Body of pancreas (tissue), 4 donors: Measurements from ENCODE around the gene UPF3A. TPM values are rescaled to one million over a fixed set of nuclear protein-coding genes. Genes with fewer than 3 reads are reported as not detected.

ENCODE experiments used
- ATAC-seq: fragments of 150-250 bp; one replicate; pipeline ENCODE4 v1.9.1; 2016
- DNase-seq, 4 donors: peaks; one replicate each; pipeline ENCODE4 v3.0.0-alpha.2; 2019
- H3K27ac ChIP-seq, 4 donors: fragments of 200-600 bp; sonication (generic); 1 replicate in 3 of 4; 2 replicates in 1 of 4; pipeline versions ENCODE4 v1.5.1 to v1.6.1; 2016 to 2019; ENCODE audit warnings: mild to moderate bottlenecking in 1 of 4, mixed read lengths in 1 of 4, moderate library complexity in 1 of 4
- H3K27me3 ChIP-seq, 2 donors: fragments of 200-600 bp; sonication (generic); one replicate each; pipeline ENCODE4 v1.6.0; 2016; ENCODE audit warnings: mild to moderate bottlenecking in 1 of 2
- H3K36me3 ChIP-seq, 2 donors: fragments of 200-600 bp; sonication (generic); replicated peaks in 1 of 2; 2 replicates each; pipeline ENCODE4 v1.5.1; 2016; ENCODE audit warnings: low read depth in 2 of 2; ENCODE audit not compliant: insufficient read depth in 1 of 2
- H3K4me1 ChIP-seq: fragments of 200-600 bp; sonication (generic); one replicate; pipeline ENCODE4 v1.6.0; 2016
- H3K4me3 ChIP-seq, 2 donors: fragments of 200-600 bp; sonication (generic); 1 replicate in 1 of 2; 2 replicates in 1 of 2; pipeline ENCODE4 v1.5.1; 2016 to 2019
- H3K9me3 ChIP-seq, 3 donors: fragments of 200-600 bp; sonication (generic); 1 replicate in 2 of 3; 2 replicates in 1 of 3; pipeline ENCODE4 v1.5.1; 2016
- CTCF ChIP-seq, 7 experiments: fragments of 450-650 bp in 4 of 7; fragments of 200-600 bp in 3 of 7; sonication (generic) in 3 of 7; IDR thresholded peaks; one replicate each; pipeline ENCODE4 v1.5.1; 2016 to 2019; ENCODE audit warnings: antibody characterized with exemption in 7 of 7
- POLR2A ChIP-seq, 3 donors: fragments of 450-650 bp; IDR thresholded peaks; one replicate each; pipeline ENCODE4 v1.6.1; 2016; ENCODE audit warnings: antibody characterized with exemption in 3 of 3, mild to moderate bottlenecking in 2 of 3
- WGBS, 2 donors: methylation state at CpG; one replicate each; pipeline ENCODE4 v1.1.5; 2017; 5-methylcytosine and 5-hydroxymethylcytosine counted together
- intact Hi-C: fragments of 100-400 bp; cut with DNase I; formaldehyde crosslinking; loops from one replicate; pipeline ENCODE4 v1.15.1; 2023
- total RNA-seq, 2 donors: library from RNA; depleted of rRNA; stranded (reverse); fragments of >200 nt; gene quantifications; one replicate each; pipeline ENCODE4 v1.1.0, GENCODE V29; 2016

The UPF3A gene
- total RNA-seq, 2 donors from 2014 or later = 33.9 to 35.8 TPM

- no peak overlapping the region for H3K27ac ChIP-seq
- H3K4me3 ChIP-seq = no peak overlapping the region
- WGBS, 2 donors = 72 to 73% methylated on average over 5 of the region's 5 CpGs
- ATAC-seq (no peak), DNase-seq (no peak)
- peaks cover 0 to 2% of the 10 kb centered on the region in 2 donors for H3K36me3 ChIP-seq
- H3K9me3 ChIP-seq = no peaks in the 10 kb centered on the region
- intact Hi-C loops = no loop called here
- peaks cover 20% of the 10 kb centered on the region for H3K4me1 ChIP-seq
- H3K27me3 ChIP-seq = no peaks in the 10 kb centered on the region
- TF ChIP-seq POLR2A (IDR thresholded peaks at IDR 0.05) = no peak
- no peak for TF ChIP-seq CTCF (IDR thresholded peaks at IDR 0.05)
Measured at GRCh38 chr13:114310956-114311355, 29.6 kb downstream of the UPF3A start.

- H3K27ac ChIP-seq = no peak overlapping the region
- H3K9me3 ChIP-seq = no peaks in the 10 kb centered on the region
- no peak for ATAC-seq
- H3K4me3 ChIP-seq = no peak overlapping the region
- TF ChIP-seq CTCF (IDR thresholded peaks at IDR 0.05) (no peak), POLR2A (IDR thresholded peaks at IDR 0.05) (no peak)
- H3K27me3 ChIP-seq = no peaks in the 10 kb centered on the region
- DNase-seq = no peak
- intact Hi-C loops = no loop called here
- H3K36me3 ChIP-seq = peaks cover 0 to 2% of the 10 kb centered on the region in 2 donors
- peaks cover 25% of the 10 kb centered on the region for H3K4me1 ChIP-seq
Measured at GRCh38 chr13:114311387-114311786, 30.0 kb downstream of the UPF3A start.

GRCh38 chr13:114311908-114312307, 30.5 kb downstream of the UPF3A start:
- Histone ChIP-seq H3K4me1 (peaks cover 29% of the 10 kb centered on the region), H3K9me3 (no peaks in the 10 kb centered on the region), H3K27ac (no peak overlapping the region), H3K4me3 (no peak overlapping the region), H3K36me3 (peaks cover 0 to 2% of the 10 kb centered on the region in 2 donors), H3K27me3 (no peaks in the 10 kb centered on the region)
- intact Hi-C loops = no loop called here
- DNase-seq (no peak), ATAC-seq (no peak)
- 48 to 55% methylated on average over 2 of the region's 2 CpGs for WGBS, 2 donors
- TF ChIP-seq CTCF (IDR thresholded peaks at IDR 0.05) = no peak
- no peak for TF ChIP-seq POLR2A (IDR thresholded peaks at IDR 0.05)

GRCh38 chr13:114313061-114313860, 31.9 kb downstream of the UPF3A start:
- 77 to 81% methylated on average over 17 of the region's 17 CpGs for WGBS, 2 donors
- TF ChIP-seq POLR2A (IDR thresholded peaks at IDR 0.05) = no peak
- TF ChIP-seq CTCF (IDR thresholded peaks at IDR 0.05) = no peak
- Histone ChIP-seq H3K27me3 (no peaks in the 10 kb centered on the region), H3K4me1 (peaks cover 40% of the 10 kb centered on the region), H3K36me3 (no peaks in the 10 kb centered on the region), H3K9me3 (no peaks in the 10 kb centered on the region), H3K4me3 (no peak overlapping the region), H3K27ac (peak overlapping the region; percentile 76 to 96 (median 90))
- ATAC-seq = no peak
- intact Hi-C loops = no loop called here
- DNase-seq = no peak
